ENCODE data around the gene ASCC3. TPM values are rescaled to one million over a fixed set of nuclear protein-coding genes. Genes with fewer than 3 reads are reported as not detected.

The ASCC3 gene
- total and polyA plus RNA-seq, 2 experiments from 2014 or later = 92.9 to 129 TPM

DNA sequence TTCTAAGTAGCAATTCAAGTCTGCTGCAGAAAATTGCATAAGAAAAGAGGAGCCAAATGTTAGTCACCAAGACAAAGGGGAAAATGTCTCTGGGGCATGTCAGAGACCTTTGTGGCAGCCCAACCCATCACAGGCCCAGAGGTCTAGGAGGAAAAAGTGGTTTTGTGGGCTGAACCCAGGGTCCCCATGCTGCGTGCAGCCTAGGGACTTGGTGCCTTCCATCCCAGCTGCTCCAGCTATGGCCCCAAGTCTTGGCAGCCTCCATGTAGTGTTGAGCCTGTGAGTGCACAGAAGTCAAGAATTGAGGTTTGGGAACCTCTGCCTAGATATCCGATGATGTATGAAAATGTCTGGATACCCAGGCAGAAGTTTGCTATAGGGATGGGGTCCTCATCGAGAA, 181.1 kb downstream of the ASCC3 start (continued):
- TF ChIP-seq, protein P1, sequence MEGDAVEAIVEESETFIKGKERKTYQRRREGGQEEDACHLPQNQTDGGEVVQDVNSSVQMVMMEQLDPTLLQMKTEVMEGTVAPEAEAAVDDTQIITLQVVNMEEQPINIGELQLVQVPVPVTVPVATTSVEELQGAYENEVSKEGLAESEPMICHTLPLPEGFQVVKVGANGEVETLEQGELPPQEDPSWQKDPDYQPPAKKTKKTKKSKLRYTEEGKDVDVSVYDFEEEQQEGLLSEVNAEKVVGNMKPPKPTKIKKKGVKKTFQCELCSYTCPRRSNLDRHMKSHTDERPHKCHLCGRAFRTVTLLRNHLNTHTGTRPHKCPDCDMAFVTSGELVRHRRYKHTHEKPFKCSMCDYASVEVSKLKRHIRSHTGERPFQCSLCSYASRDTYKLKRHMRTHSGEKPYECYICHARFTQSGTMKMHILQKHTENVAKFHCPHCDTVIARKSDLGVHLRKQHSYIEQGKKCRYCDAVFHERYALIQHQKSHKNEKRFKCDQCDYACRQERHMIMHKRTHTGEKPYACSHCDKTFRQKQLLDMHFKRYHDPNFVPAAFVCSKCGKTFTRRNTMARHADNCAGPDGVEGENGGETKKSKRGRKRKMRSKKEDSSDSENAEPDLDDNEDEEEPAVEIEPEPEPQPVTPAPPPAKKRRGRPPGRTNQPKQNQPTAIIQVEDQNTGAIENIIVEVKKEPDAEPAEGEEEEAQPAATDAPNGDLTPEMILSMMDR (conservative IDR thresholded peaks at IDR 0.05; ENCODE audit: low read depth in 2 of 2) = no peak
- no peak for TF ChIP-seq NANOG (IDR thresholded peaks at IDR 0.05; ENCODE audit: borderline replicate concordance)
- no peak for TF ChIP-seq ZNF331 (CRISPR knock-in tag; IDR thresholded peaks at IDR 0.05; ENCODE audit: low read depth)
- TF ChIP-seq EZH2phosphoT487 (IDR thresholded peaks at IDR 0.05; ENCODE audit: unreplicated experiment) = no peak
- TF ChIP-seq, protein P2, sequence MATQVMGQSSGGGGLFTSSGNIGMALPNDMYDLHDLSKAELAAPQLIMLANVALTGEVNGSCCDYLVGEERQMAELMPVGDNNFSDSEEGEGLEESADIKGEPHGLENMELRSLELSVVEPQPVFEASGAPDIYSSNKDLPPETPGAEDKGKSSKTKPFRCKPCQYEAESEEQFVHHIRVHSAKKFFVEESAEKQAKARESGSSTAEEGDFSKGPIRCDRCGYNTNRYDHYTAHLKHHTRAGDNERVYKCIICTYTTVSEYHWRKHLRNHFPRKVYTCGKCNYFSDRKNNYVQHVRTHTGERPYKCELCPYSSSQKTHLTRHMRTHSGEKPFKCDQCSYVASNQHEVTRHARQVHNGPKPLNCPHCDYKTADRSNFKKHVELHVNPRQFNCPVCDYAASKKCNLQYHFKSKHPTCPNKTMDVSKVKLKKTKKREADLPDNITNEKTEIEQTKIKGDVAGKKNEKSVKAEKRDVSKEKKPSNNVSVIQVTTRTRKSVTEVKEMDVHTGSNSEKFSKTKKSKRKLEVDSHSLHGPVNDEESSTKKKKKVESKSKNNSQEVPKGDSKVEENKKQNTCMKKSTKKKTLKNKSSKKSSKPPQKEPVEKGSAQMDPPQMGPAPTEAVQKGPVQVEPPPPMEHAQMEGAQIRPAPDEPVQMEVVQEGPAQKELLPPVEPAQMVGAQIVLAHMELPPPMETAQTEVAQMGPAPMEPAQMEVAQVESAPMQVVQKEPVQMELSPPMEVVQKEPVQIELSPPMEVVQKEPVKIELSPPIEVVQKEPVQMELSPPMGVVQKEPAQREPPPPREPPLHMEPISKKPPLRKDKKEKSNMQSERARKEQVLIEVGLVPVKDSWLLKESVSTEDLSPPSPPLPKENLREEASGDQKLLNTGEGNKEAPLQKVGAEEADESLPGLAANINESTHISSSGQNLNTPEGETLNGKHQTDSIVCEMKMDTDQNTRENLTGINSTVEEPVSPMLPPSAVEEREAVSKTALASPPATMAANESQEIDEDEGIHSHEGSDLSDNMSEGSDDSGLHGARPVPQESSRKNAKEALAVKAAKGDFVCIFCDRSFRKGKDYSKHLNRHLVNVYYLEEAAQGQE (IDR thresholded peaks at IDR 0.05; ENCODE audit: unreplicated experiment) = no peak
- TF ChIP-seq STAT1 (IDR thresholded peaks at IDR 0.05; ENCODE audit: unreplicated experiment) = no peak

DNA sequence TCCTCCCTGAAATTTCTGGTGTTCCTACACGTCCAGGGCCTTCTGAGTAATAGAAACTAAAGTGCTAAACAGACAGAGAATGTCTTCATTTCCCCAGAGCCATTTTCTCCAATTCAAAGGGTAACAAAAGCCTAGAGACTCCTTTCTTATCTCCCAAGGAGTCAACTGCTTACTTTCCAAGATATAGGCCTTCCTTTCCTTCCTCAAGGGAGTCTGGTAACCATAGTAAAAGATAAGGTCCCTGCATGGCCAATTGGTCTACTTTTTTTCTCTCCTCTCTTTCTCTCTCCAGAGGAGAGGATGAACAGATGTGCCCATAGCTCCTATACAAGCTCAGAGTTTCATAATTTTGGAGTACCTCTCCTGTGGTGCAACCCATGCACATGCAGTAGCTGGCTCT, 185.7 kb downstream of the ASCC3 start:
- no peak overlapping the region for H3K4me3 Mint-ChIP-seq
- no peak for DNase-seq (ENCODE audit: low spot score)
- ATAC-seq = no peak
- no peak overlapping the region for H3K27ac ChIP-seq (ENCODE audit: low read depth)
- peaks cover 14% of the 10 kb centered on the region for H3K9me3 Mint-ChIP-seq
- H2AFZ ChIP-seq = no peak overlapping the region
- peaks cover 2% of the 10 kb centered on the region for H3K27me3 Mint-ChIP-seq (ENCODE audit: insufficient read depth, low read depth, poor library complexity)
- H3K36me3 Mint-ChIP-seq (ENCODE audit: low read depth) = peaks cover 17% of the 10 kb centered on the region
- H3K79me2 ChIP-seq (replicated peaks; ENCODE audit: insufficient read depth) = no peaks in the 10 kb centered on the region
- H3K9me2 ChIP-seq (ENCODE audit: insufficient read depth) = no peaks in the 10 kb centered on the region
- no peaks in the 10 kb centered on the region for H4K20me1 ChIP-seq (replicated peaks; ENCODE audit: insufficient read depth)
- no peak overlapping the region for H3K4me3 ChIP-seq
- H3K4me2 ChIP-seq = no peak overlapping the region
- no peaks in the 10 kb centered on the region for H3K36me3 ChIP-seq (ENCODE audit: insufficient read depth)
- H3K27me3 ChIP-seq (ENCODE audit: insufficient read depth) = no peaks in the 10 kb centered on the region
- H3K4me1 ChIP-seq (ENCODE audit: insufficient read depth) = no peaks in the 10 kb centered on the region
- H3K4me1 Mint-ChIP-seq = no peaks in the 10 kb centered on the region
- no peaks in the 10 kb centered on the region for H3F3A ChIP-seq (replicated peaks; ENCODE audit: low read depth)
- H3K27ac Mint-ChIP-seq = no peak overlapping the region
- no peak for TF ChIP-seq POLR2AphosphoS5 (IDR thresholded peaks at IDR 0.05; ENCODE audit: low read depth)
- no peak for TF ChIP-seq ZNF114 (CRISPR knock-in tag; IDR thresholded peaks at IDR 0.05)
- TF ChIP-seq CREB1 (CRISPR knock-in tag; IDR thresholded peaks at IDR 0.05; ENCODE audit: low read depth) = no peak
- no peak for TF ChIP-seq STAT1 (IDR thresholded peaks at IDR 0.05; ENCODE audit: unreplicated experiment)
- no peak for TF ChIP-seq ZNF331 (CRISPR knock-in tag; IDR thresholded peaks at IDR 0.05; ENCODE audit: low read depth)
- TF ChIP-seq EZH2phosphoT487 (IDR thresholded peaks at IDR 0.05; ENCODE audit: unreplicated experiment) = no peak
- TF ChIP-seq, protein P1 (conservative IDR thresholded peaks at IDR 0.05; ENCODE audit: low read depth in 2 of 2) = no peak
- TF ChIP-seq JUNB (IDR thresholded peaks at IDR 0.05; ENCODE audit: unreplicated experiment) = no peak
- TF ChIP-seq, protein P3, sequence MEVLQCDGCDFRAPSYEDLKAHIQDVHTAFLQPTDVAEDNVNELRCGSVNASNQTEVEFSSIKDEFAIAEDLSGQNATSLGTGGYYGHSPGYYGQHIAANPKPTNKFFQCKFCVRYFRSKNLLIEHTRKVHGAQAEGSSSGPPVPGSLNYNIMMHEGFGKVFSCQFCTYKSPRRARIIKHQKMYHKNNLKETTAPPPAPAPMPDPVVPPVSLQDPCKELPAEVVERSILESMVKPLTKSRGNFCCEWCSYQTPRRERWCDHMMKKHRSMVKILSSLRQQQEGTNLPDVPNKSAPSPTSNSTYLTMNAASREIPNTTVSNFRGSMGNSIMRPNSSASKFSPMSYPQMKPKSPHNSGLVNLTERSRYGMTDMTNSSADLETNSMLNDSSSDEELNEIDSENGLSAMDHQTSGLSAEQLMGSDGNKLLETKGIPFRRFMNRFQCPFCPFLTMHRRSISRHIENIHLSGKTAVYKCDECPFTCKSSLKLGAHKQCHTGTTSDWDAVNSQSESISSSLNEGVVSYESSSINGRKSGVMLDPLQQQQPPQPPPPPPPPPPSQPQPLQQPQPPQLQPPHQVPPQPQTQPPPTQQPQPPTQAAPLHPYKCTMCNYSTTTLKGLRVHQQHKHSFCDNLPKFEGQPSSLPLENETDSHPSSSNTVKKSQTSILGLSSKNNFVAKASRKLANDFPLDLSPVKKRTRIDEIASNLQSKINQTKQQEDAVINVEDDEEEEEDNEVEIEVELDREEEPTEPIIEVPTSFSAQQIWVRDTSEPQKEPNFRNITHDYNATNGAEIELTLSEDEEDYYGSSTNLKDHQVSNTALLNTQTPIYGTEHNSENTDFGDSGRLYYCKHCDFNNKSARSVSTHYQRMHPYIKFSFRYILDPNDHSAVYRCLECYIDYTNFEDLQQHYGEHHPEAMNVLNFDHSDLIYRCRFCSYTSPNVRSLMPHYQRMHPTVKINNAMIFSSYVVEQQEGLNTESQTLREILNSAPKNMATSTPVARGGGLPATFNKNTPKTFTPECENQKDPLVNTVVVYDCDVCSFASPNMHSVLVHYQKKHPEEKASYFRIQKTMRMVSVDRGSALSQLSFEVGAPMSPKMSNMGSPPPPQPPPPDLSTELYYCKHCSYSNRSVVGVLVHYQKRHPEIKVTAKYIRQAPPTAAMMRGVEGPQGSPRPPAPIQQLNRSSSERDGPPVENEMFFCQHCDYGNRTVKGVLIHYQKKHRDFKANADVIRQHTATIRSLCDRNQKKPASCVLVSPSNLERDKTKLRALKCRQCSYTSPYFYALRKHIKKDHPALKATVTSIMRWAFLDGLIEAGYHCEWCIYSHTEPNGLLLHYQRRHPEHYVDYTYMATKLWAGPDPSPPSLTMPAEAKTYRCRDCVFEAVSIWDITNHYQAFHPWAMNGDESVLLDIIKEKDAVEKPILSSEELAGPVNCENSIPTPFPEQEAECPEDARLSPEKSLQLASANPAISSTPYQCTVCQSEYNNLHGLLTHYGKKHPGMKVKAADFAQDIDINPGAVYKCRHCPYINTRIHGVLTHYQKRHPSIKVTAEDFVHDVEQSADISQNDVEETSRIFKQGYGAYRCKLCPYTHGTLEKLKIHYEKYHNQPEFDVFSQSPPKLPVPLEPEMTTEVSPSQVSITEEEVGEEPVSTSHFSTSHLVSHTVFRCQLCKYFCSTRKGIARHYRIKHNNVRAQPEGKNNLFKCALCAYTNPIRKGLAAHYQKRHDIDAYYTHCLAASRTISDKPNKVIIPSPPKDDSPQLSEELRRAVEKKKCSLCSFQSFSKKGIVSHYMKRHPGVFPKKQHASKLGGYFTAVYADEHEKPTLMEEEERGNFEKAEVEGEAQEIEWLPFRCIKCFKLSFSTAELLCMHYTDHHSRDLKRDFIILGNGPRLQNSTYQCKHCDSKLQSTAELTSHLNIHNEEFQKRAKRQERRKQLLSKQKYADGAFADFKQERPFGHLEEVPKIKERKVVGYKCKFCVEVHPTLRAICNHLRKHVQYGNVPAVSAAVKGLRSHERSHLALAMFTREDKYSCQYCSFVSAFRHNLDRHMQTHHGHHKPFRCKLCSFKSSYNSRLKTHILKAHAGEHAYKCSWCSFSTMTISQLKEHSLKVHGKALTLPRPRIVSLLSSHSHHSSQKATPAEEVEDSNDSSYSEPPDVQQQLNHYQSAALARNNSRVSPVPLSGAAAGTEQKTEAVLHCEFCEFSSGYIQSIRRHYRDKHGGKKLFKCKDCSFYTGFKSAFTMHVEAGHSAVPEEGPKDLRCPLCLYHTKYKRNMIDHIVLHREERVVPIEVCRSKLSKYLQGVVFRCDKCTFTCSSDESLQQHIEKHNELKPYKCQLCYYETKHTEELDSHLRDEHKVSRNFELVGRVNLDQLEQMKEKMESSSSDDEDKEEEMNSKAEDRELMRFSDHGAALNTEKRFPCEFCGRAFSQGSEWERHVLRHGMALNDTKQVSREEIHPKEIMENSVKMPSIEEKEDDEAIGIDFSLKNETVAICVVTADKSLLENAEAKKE (CRISPR knock-in tag; IDR thresholded peaks at IDR 0.05) = no peak
- no peak for TF ChIP-seq NANOG (IDR thresholded peaks at IDR 0.05; ENCODE audit: borderline replicate concordance)

All from GM23338 (cell line).